HPDE6-E6E7 (cell line): ENCODE data around the gene SCIN.
"Not testable (repeated sequence)": the region's sequence is repeated elsewhere in the genome, so short reads cannot be mapped to it uniquely, and the experiment has no call there.

Experiments
- DNase-seq: peaks from one replicate; pipeline ENCODE4 v3.0.0; 2011; ENCODE audit warnings: missing footprints; ENCODE audit errors: extremely low spot score

Gene SCIN

GRCh38 chr7:12647364-12648219 is 77.1 kb downstream of the SCIN start:
- peak; percentile 28 for DNase-seq

GRCh38 chr7:12648704-12649261 is 78.3 kb downstream of the SCIN start:
- no peak for DNase-seq

- no peak for DNase-seq
These were observed 78.8 kb downstream of the SCIN start for GRCh38 chr7:12649348-12649747.

- no peak for DNase-seq
These were observed 79.6 kb downstream of the SCIN start for GRCh38 chr7:12650080-12650479.

- DNase-seq, result no peak
These were observed 82.6 kb downstream of the SCIN start for GRCh38 chr7:12653110-12653509.

- DNase-seq, result no peak
These were observed 83.0 kb downstream of the SCIN start for GRCh38 chr7:12653518-12653917.

- DNase-seq, result no peak
These were observed 84.6 kb downstream of the SCIN start for GRCh38 chr7:12655161-12655560.

GRCh38 chr7:12660423-12660822 is 89.9 kb downstream of the SCIN start:
- DNase-seq, result not testable (repeated sequence)

- not testable (repeated sequence) for DNase-seq
These were observed 90.5 kb downstream of the SCIN start for GRCh38 chr7:12660986-12661385.

GRCh38 chr7:12661581-12661980 is 91.1 kb downstream of the SCIN start:
- DNase-seq, result no peak

- no peak for DNase-seq
These were observed 99.6 kb downstream of the SCIN start for GRCh38 chr7:12670000-12670729.

- DNase-seq, result no peak
These were observed 100.4 kb downstream of the SCIN start for GRCh38 chr7:12670743-12671520.

GRCh38 chr7:12673436-12673835 is 102.9 kb downstream of the SCIN start:
- not testable (repeated sequence) for DNase-seq

GRCh38 chr7:12674053-12674452 is 103.5 kb downstream of the SCIN start:
- peak; percentile 32 for DNase-seq

- no peak for DNase-seq
These were observed 104.3 kb downstream of the SCIN start for GRCh38 chr7:12674861-12675260.

- no peak for DNase-seq
These were observed 113.4 kb downstream of the SCIN start for GRCh38 chr7:12683678-12684585.

GRCh38 chr7:12684733-12685132 is 114.2 kb downstream of the SCIN start:
- no peak for DNase-seq

GRCh38 chr7:12685550-12685949 is 115.0 kb downstream of the SCIN start:
- no peak for DNase-seq

GRCh38 chr7:12686234-12686890 is 115.8 kb downstream of the SCIN start:
- DNase-seq, result peak; percentile 77
